ENCODE measurements around the gene ZNF74. TPM values are rescaled to one million over a fixed set of nuclear protein-coding genes. Genes with fewer than 3 reads are reported as not detected.

ZNF74 gene
- total RNA-seq, result 7.9 and 14.0 TPM in 2 replicates

GRCh38 chr22:20393705-20394476 is at the start of gene ZNF74:
ZNF74 (plus strand) TSS chr22:20394151; CDS start chr22:20394629, 478 bp downstream.

DNA sequence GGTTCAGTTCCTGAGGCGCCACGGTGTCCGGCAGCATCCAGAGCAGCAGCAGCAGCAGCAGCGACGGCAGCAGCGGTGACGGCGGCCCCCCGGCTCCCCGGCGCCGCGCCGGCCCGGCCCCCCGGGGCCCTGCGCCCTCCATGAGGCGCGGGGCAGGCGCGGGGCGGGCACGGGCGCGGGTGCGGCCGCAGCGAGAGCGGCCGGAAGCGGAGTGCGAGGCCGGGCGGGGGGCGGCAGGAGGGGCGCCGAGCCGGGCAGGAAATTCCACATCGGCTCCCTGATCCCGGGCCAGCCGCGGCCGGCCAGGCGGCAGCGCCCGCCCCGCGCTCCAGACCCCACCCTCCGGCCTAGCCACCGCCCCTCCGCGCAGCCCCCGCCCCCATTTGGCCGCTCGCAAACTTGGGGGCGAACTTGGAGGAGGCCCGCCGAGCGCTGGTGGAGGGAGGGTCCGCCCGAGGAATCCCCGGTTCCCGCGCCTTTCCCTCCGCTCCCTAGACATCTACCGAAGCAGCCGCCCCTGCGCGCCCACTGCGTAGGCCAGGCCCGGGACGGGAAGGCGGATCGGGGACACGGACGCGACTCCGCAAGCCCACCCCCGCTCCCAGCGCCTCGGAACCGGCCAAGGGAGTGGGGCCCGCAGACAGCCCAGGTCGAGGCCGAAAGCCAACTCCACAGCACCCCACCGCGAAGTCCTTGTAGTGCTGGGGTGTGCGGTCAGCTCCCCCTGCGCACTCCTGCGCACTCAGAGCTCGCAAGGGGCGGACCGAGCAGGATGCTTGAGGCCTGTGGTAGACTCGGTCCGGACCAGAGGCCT is 43.9 kb downstream of the ZNF74 start, which contains the start of gene SCARF2:
TSS of gene SCARF2 (minus strand) at position 213 of the 814 bp plus-strand sequence. CDS start at position 142, 71 bp downstream.

Other genes with a start within 250 kb of the ZNF74 start
- gene CCDC188, start 243.1 kb upstream of the ZNF74 start, total RNA-seq, result 1.2 and 2.7 TPM in 2 replicates
- gene RTN4R, start 125.8 kb upstream of the ZNF74 start, total RNA-seq, result 0.52 and 0.76 TPM in 2 replicates
- 29.6 and 32.6 TPM in 2 replicates for gene DGCR6L, start 74.1 kb upstream of the ZNF74 start, total RNA-seq
- gene SCARF2, start 43.7 kb downstream of the ZNF74 start, total RNA-seq, result 41.4 and 64.6 TPM in 2 replicates
- 33.8 and 37.7 TPM in 2 replicates for gene KLHL22, start 101.6 kb downstream of the ZNF74 start, total RNA-seq
- gene MED15, start 113.5 kb downstream of the ZNF74 start, total RNA-seq, result 40.7 and 56.2 TPM in 2 replicates

All from smooth muscle cell of the pulmonary artery (primary cell).